ENCODE measurements around the gene ADGRB2. TPM values are rescaled to one million over a fixed set of nuclear protein-coding genes. Genes with fewer than 3 reads are reported as not detected.

The ADGRB2 gene
- total RNA-seq, 1 experiment from 2014 or later = 4.2 TPM

- no peak for DNase-seq (ENCODE audit: low read depth, low spot score)
- in situ Hi-C loops (cut with HindIII; ENCODE audit: low pct_unique_long_range_greater_than_20kb, low sequenced_read_pairs) = no loop called here
Observed at GRCh38 chr1:31786366-31787060, 22.4 kb upstream of the ADGRB2 start.

GRCh38 chr1:31785947-31786290, 21.8 kb upstream of the ADGRB2 start:
- in situ Hi-C loops (cut with HindIII; ENCODE audit: low pct_unique_long_range_greater_than_20kb, low sequenced_read_pairs) = no loop called here
- DNase-seq (ENCODE audit: low read depth, low spot score) = no peak

- in situ Hi-C loops (cut with HindIII; ENCODE audit: low pct_unique_long_range_greater_than_20kb, low sequenced_read_pairs) = no loop called here
- DNase-seq (ENCODE audit: low read depth, low spot score) = no peak
Observed at GRCh38 chr1:31785020-31785946, 21.1 kb upstream of the ADGRB2 start.

GRCh38 chr1:31784356-31785019, 20.3 kb upstream of the ADGRB2 start:
- in situ Hi-C loops (cut with HindIII; ENCODE audit: low pct_unique_long_range_greater_than_20kb, low sequenced_read_pairs) = no loop called here
- DNase-seq (ENCODE audit: low read depth, low spot score) = no peak

- in situ Hi-C loops (cut with HindIII; ENCODE audit: low pct_unique_long_range_greater_than_20kb, low sequenced_read_pairs) = no loop called here
Observed at GRCh38 chr1:31783846-31784245, 19.7 kb upstream of the ADGRB2 start.

GRCh38 chr1:31782421-31783410, 18.6 kb upstream of the ADGRB2 start:
- no peak for DNase-seq (ENCODE audit: low read depth, low spot score)
- in situ Hi-C loops (cut with HindIII; ENCODE audit: low pct_unique_long_range_greater_than_20kb, low sequenced_read_pairs) = no loop called here

More at GRCh38 chr1:31783846-31784245, 19.7 kb upstream of the ADGRB2 start:
- DNase-seq (ENCODE audit: low read depth, low spot score) = no peak

GRCh38 chr1:31781756-31782371, 17.7 kb upstream of the ADGRB2 start:
- in situ Hi-C loops (cut with HindIII; ENCODE audit: low pct_unique_long_range_greater_than_20kb, low sequenced_read_pairs) = no loop called here
- no peak for DNase-seq (ENCODE audit: low read depth, low spot score)

- no peak for DNase-seq (ENCODE audit: low read depth, low spot score)
- in situ Hi-C loops (cut with HindIII; ENCODE audit: low pct_unique_long_range_greater_than_20kb, low sequenced_read_pairs) = no loop called here
Observed at GRCh38 chr1:31781138-31781755, 17.1 kb upstream of the ADGRB2 start.

- no peak for DNase-seq (ENCODE audit: low read depth, low spot score)
- in situ Hi-C loops (cut with HindIII; ENCODE audit: low pct_unique_long_range_greater_than_20kb, low sequenced_read_pairs) = no loop called here
Observed at GRCh38 chr1:31780632-31781031, 16.5 kb upstream of the ADGRB2 start.

GRCh38 chr1:31779687-31780086, 15.5 kb upstream of the ADGRB2 start:
- in situ Hi-C loops (cut with HindIII; ENCODE audit: low pct_unique_long_range_greater_than_20kb, low sequenced_read_pairs) = no loop called here
- DNase-seq (ENCODE audit: low read depth, low spot score) = no peak

GRCh38 chr1:31778763-31779488, 14.8 kb upstream of the ADGRB2 start:
- in situ Hi-C loops (cut with HindIII; ENCODE audit: low pct_unique_long_range_greater_than_20kb, low sequenced_read_pairs) = no loop called here
- no peak for DNase-seq (ENCODE audit: low read depth, low spot score)

- in situ Hi-C loops (cut with HindIII; ENCODE audit: low pct_unique_long_range_greater_than_20kb, low sequenced_read_pairs) = no loop called here
- no peak for DNase-seq (ENCODE audit: low read depth, low spot score)
Observed at GRCh38 chr1:31776516-31776915, 12.4 kb upstream of the ADGRB2 start.

GRCh38 chr1:31776032-31776431, 11.9 kb upstream of the ADGRB2 start:
- in situ Hi-C loops (cut with HindIII; ENCODE audit: low pct_unique_long_range_greater_than_20kb, low sequenced_read_pairs) = no loop called here
- no peak for DNase-seq (ENCODE audit: low read depth, low spot score)

GRCh38 chr1:31775210-31775999, 11.3 kb upstream of the ADGRB2 start:
- no peak for DNase-seq (ENCODE audit: low read depth, low spot score)
- in situ Hi-C loops (cut with HindIII; ENCODE audit: low pct_unique_long_range_greater_than_20kb, low sequenced_read_pairs) = no loop called here

GRCh38 chr1:31774495-31774894, 10.4 kb upstream of the ADGRB2 start:
- in situ Hi-C loops (cut with HindIII; ENCODE audit: low pct_unique_long_range_greater_than_20kb, low sequenced_read_pairs) = no loop called here

More at GRCh38 chr1:31774495-31774894, 10.4 kb upstream of the ADGRB2 start:
- no peak for DNase-seq (ENCODE audit: low read depth, low spot score)

Data from SK-MEL-5 (cell line).